ENCODE results near the gene TAMM41. TPM values are rescaled to one million over a fixed set of nuclear protein-coding genes. Genes with fewer than 3 reads are reported as not detected.

Gene TAMM41
- total RNA-seq (2013; cell fraction: nucleolus; rRNA removed): 113 and 119 TPM in 2 replicates
- total RNA-seq (2014; rRNA removed) (9.3 and 10.4 TPM in 2 replicates), total RNA-seq (2014; rRNA removed; fragmentation: Illumina TruSeq; extraction: Trizol) (14.3 and 14.5 TPM in 2 replicates), total RNA-seq (2021) (16.4 and 20.4 TPM in 2 replicates), polyA plus RNA-seq (2011; rRNA removed) (16.1 and 20.1 TPM in 2 replicates), polyA plus RNA-seq (2014; fragmentation: Illumina TruSeq; extraction: Trizol) (15.4 and 19.7 TPM in 2 replicates), polyA plus RNA-seq (2014; fragmentation: Nextera tagmentation; extraction: Ambion mirVana) (10 to 100 TPM; 32.2 to 36.6 TPM), polyA plus RNA-seq (2014; rRNA removed) (16.0 and 16.8 TPM in 2 replicates), polyA plus RNA-seq (2016; fragmentation: Nextera tagmentation; extraction: Ambion mirVana) (10 to 100 TPM; 30.6 to 31.4 TPM), polyA minus RNA-seq (2011; rRNA and poly(A)+ RNA removed) (21.7 and 30.2 TPM in 2 replicates), Bru-seq, nascent RNA (percentile 82 among the genes with signal in this experiment), BruChase-seq, experiment 1, labeled RNA remaining after a 6-hour chase (percentile 85 among the genes with signal in this experiment), BruChase-seq, experiment 2, labeled RNA remaining after a 2-hour chase (percentile 88 among the genes with signal in this experiment)
- polyA plus RNA-seq (2011; ENCODE audit: low read depth): 13.1 TPM
- 17.3 and 21.3 TPM in 2 replicates for polyA plus RNA-seq (2011; cell fraction: cytosol; rRNA removed)
- polyA plus RNA-seq (2011; cell fraction: nucleus; rRNA removed): 38.2 and 41.1 TPM in 2 replicates
- 14.5 and 19.5 TPM in 2 replicates for polyA plus RNA-seq (2012)
- polyA minus RNA-seq (2011; cell fraction: cytosol; rRNA and poly(A)+ RNA removed): 10.6 and 14.0 TPM in 2 replicates
- 37.6 and 56.4 TPM in 2 replicates for polyA minus RNA-seq (2011; cell fraction: nucleus; rRNA and poly(A)+ RNA removed)
- long read RNA-seq, experiment 1, transcript TAMM41-206 (8 exons, 1,213 nt): major isoform, 7 of 14 reads
- long read RNA-seq, experiment 1, partial matches to known transcripts: 1 of 14 reads
- long read RNA-seq, experiment 1, other reads (novel, unspliced or antisense): 4 of 14 reads
- long read RNA-seq, experiment 2, transcript TAMM41-206 (8 exons, 1,213 nt): major isoform, 20 of 28 reads
- long read RNA-seq, experiment 2, partial matches to known transcripts: 3 of 28 reads
- long read RNA-seq, experiment 2, other reads (novel, unspliced or antisense): 5 of 28 reads

GRCh38 chr3:11846281-11847266, at the start of gene TAMM41:
Gene TAMM41, minus strand, starts transcription at chr3:11846885. Its CDS starts 249 bp downstream, at chr3:11846636.
- Histone ChIP-seq H3K4me2 (ENCODE audit: control insufficient read depth, insufficient read depth) (peak within 1 kb of the TSS; percentile 60), H3K36me3 (ENCODE audit: control insufficient read depth in 2 of 2, insufficient read depth in 2 of 2, low read length in 1 of 2) (peaks cover 1 to 5% of the 10 kb centered on the region in 2 experiments; a peak in 3 of 4 replicates), H3K9me3 (replicated peaks; ENCODE audit: control insufficient read depth, insufficient read depth, low read length) (no peaks in the 10 kb centered on the region), H3K9ac (ENCODE audit: control insufficient read depth, insufficient read depth, low read length) (peak within 1 kb of the TSS; percentile 95), H3K4me1 (ENCODE audit: control insufficient read depth, insufficient read depth, low read length) (no peaks in the 10 kb centered on the region), H4K20me1 (ENCODE audit: control insufficient read depth, insufficient read depth) (no peaks in the 10 kb centered on the region), H3K27me3 (replicated peaks in 1 of 2; ENCODE audit: control insufficient read depth in 2 of 2, insufficient read depth in 2 of 2, low read length in 1 of 2) (no peaks in the 10 kb centered on the region), H3K79me2 (ENCODE audit: control insufficient read depth, insufficient read depth, low read length) (peaks cover 26% of the 10 kb centered on the region), H2AFZ (ENCODE audit: control insufficient read depth, low read depth, low read length) (peak within 1 kb of the TSS; percentile 95), H3K27ac (ENCODE audit: control insufficient read depth, insufficient read depth) (peak within 1 kb of the TSS; percentile 85), H3K4me3 (peak within 1 kb of the TSS; percentile 87)
- DNase-seq (ENCODE audit: low read depth, low spot score) (peak; percentile 66), FAIRE-seq (peak; percentile 75), ATAC-seq (peak; percentile 100)
- RAD21 ChIA-PET (ENCODE audit: unreplicated experiment): interaction anchor here (0.6 kb wide), 1 partner anchor 72 kb away, joined by 4 read pairs; no protein-coding TSS in a partner anchor
- SMC1A ChIA-PET (ENCODE audit: uncharacterized antibody, unreplicated experiment): no interaction called here
- in situ Hi-C loops (cut with MboI): no loop called here
- no TSS peak for BruUV-seq (replicated peaks)
- 7% methylated on average over 70 of the region's 71 CpGs for WGBS (ENCODE audit: insufficient coverage, insufficient replicate concordance, low lambda C conversion rate, missing lambda C conversion rate)
- intact Hi-C loops (cut with micrococcal nuclease; ENCODE audit: unreplicated experiment): no loop called here
- POLR2A ChIA-PET: interaction anchor here (0.6 kb wide), 1 partner anchor 23 kb away, joined by 3 read pairs; no protein-coding TSS in a partner anchor
- CTCF ChIA-PET: interaction anchor here (0.6 to 3.9 kb wide), 4 partner anchors 10 to 962 kb away, joined by 3 to 20 read pairs (median 4); no protein-coding TSS in a partner anchor
- peak; percentile 93 to 95 for TF ChIP-seq EGR1 (IDR thresholded peaks at IDR 0.05; ENCODE audit: borderline replicate concordance in 1 of 2, low read depth in 2 of 2, low read length in 2 of 2)
- TF ChIP-seq ZBTB11 (CRISPR knock-in tag; IDR thresholded peaks at IDR 0.05): no peak
- TF ChIP-seq RBBP5 (conservative IDR thresholded peaks at IDR 0.05): no peak
- TF ChIP-seq ZNF687 (IDR thresholded peaks at IDR 0.05): peak; percentile 35; the same call in 1 of the 2 replicates
- TF ChIP-seq NFYA (IDR thresholded peaks at IDR 0.05; ENCODE audit: borderline replicate concordance, low read depth, low read length): no peak
- no peak for TF ChIP-seq USF1 (IDR thresholded peaks at IDR 0.05; ENCODE audit: borderline replicate concordance, extremely low read length, insufficient read depth, low read depth, low read length)
- TF ChIP-seq TCF3 (IDR thresholded peaks at IDR 0.05; ENCODE audit: borderline replicate concordance, insufficient read depth, low read depth, low read length): no peak

Measured in GM12878 (cell line).